Stomach (tissue), 9 donors: Measurements from ENCODE around the gene TMEM132D. TPM values are rescaled to one million over a fixed set of nuclear protein-coding genes. Genes with fewer than 3 reads are reported as not detected.

Experiments
- DNase-seq, 2 donors: peaks; one replicate each; pipeline versions ENCODE4 v3.0.0 to v3.0.0-alpha.2; 2013 to 2019
- H3K27ac ChIP-seq, 5 donors: fragments of 200-600 bp in 4 of 5; sonication (generic) in 4 of 5; one replicate each; pipeline ENCODE4 v1.5.1; 2013 to 2019; ENCODE audit warnings: mild to moderate bottlenecking in 1 of 5, moderate library complexity in 1 of 5
- H3K27me3 ChIP-seq, 3 donors: fragments of 200-600 bp; sonication (generic); one replicate each; pipeline ENCODE4 v1.5.1; 2017 to 2019; ENCODE audit warnings: mixed run types in 1 of 3
- H3K36me3 ChIP-seq, 4 donors: fragments of 200-600 bp; sonication (generic); 1 replicate in 3 of 4; 2 replicates in 1 of 4; pipeline ENCODE4 v1.5.1; 2016 to 2019
- H3K4me1 ChIP-seq, 4 donors: fragments of 200-600 bp; sonication (generic); one replicate each; pipeline ENCODE4 v1.5.1; 2016 to 2019
- H3K4me3 ChIP-seq, 4 donors: fragments of 200-600 bp; sonication (generic) in 3 of 4; one replicate each; pipeline ENCODE4 v1.5.1; 2016 to 2019; ENCODE audit warnings: mild to moderate bottlenecking in 1 of 4
- H3K9me3 ChIP-seq, 4 donors: fragments of 200-600 bp; sonication (generic); one replicate each; pipeline ENCODE4 v1.5.1; 2016 to 2019
- CTCF ChIP-seq, 7 experiments: fragments of 450-650 bp in 4 of 7; fragments of 200-600 bp in 3 of 7; sonication (generic) in 3 of 7; IDR thresholded peaks; one replicate each; pipeline ENCODE4 v1.5.1; 2016 to 2019; ENCODE audit warnings: antibody characterized with exemption in 7 of 7, control low read depth in 2 of 7, mild to moderate bottlenecking in 1 of 7
- EP300 ChIP-seq: sonication (generic); formaldehyde crosslinking; IDR thresholded peaks from one replicate; pipeline ENCODE4 v1.6.1; 2017; ENCODE audit warnings: antibody characterized with exemption
- POLR2A ChIP-seq, 4 donors: fragments of 450-650 bp; IDR thresholded peaks; one replicate each; pipeline ENCODE4 v1.6.1; 2016; ENCODE audit warnings: antibody characterized with exemption in 4 of 4, control low read depth in 2 of 4, mild to moderate bottlenecking in 1 of 4, moderate library complexity in 1 of 4
- POLR2AphosphoS5 ChIP-seq, 3 donors: sonication (generic); formaldehyde crosslinking; IDR thresholded peaks; one replicate each; pipeline ENCODE4 v1.6.1; 2016; ENCODE audit warnings: antibody characterized with exemption in 3 of 3
- WGBS, 5 donors: extraction: QIAGEN DNeasy Blood & Tissue Kit in 3 of 5; methylation state at CpG; one replicate each; pipeline versions ENCODE4 v1.1.5 to v1.1.7; 2013 to 2018; 5-methylcytosine and 5-hydroxymethylcytosine counted together
- intact Hi-C: fragments of 100-400 bp; cut with DNase I; formaldehyde crosslinking; loops from one replicate; pipeline ENCODE4 v1.15.1; 2023; ENCODE audit warnings: low total_unique reads
- polyA plus RNA-seq, 3 donors: library from polyadenylated mRNA; stranded (reverse); fragments of 200-250 nt; gene quantifications; one replicate each; pipeline ENCODE4 v1.2.3, GENCODE V29; 2013
- total RNA-seq, 5 donors: library from RNA; depleted of rRNA; stranded (reverse); fragments of >200 nt; gene quantifications; one replicate each; pipeline versions ENCODE4 v1.1.0 to v1.2.3, GENCODE V29; 2014 to 2016
- donor health status: healthy with polysubstance abuse.
- donor health status: Bipolar disorder and iron deficiency.
- donor health status: healthy.

Gene TMEM132D
- total and polyA plus RNA-seq, 8 donors, result 0.29 to 0.92 TPM; not detected in 6

GRCh38 chr12:129300011-129300410, 603.8 kb downstream of the TMEM132D start:
- WGBS, 5 donors, result 85 to 94% (median 90%) methylated on average over 8 of the region's 8 CpGs
- H3K27ac ChIP-seq, result no peak overlapping the region
- H3K27me3 ChIP-seq, result no peaks in the 10 kb centered on the region
- H3K9me3 ChIP-seq, result peaks cover 0 to 4% (median 2%) of the 10 kb centered on the region in 4 donors
- no peak overlapping the region for H3K4me3 ChIP-seq
- H3K4me1 ChIP-seq, result no peaks in the 10 kb centered on the region
- H3K36me3 ChIP-seq, result no peaks in the 10 kb centered on the region
- intact Hi-C loops, result no loop called here
- no peak for DNase-seq
- TF ChIP-seq CTCF (IDR thresholded peaks at IDR 0.05) (no peak), POLR2A (IDR thresholded peaks at IDR 0.05) (no peak), POLR2AphosphoS5 (IDR thresholded peaks at IDR 0.05) (no peak), EP300 (no peak)

GRCh38 chr12:129298921-129299320, 604.9 kb downstream of the TMEM132D start:
- intact Hi-C loops, result no loop called here
- no peak for DNase-seq
- Histone ChIP-seq H3K27ac (no peak overlapping the region), H3K4me3 (no peak overlapping the region), H3K9me3 (peaks cover 0 to 9% (median 3%) of the 10 kb centered on the region in 4 donors), H3K36me3 (no peaks in the 10 kb centered on the region), H3K4me1 (no peaks in the 10 kb centered on the region), H3K27me3 (no peaks in the 10 kb centered on the region)
- 79 to 91% (median 82%) methylated on average over 5 of the region's 5 CpGs for WGBS, 5 donors
- no peak for TF ChIP-seq CTCF (IDR thresholded peaks at IDR 0.05)
- TF ChIP-seq POLR2AphosphoS5 (IDR thresholded peaks at IDR 0.05), result no peak
- no peak for TF ChIP-seq POLR2A (IDR thresholded peaks at IDR 0.05)
- no peak for TF ChIP-seq EP300

- no peak overlapping the region for H3K27ac ChIP-seq
- DNase-seq, result no peak
- peaks cover 0 to 9% (median 3%) of the 10 kb centered on the region in 4 donors for H3K9me3 ChIP-seq
- no peaks in the 10 kb centered on the region for H3K27me3 ChIP-seq
- H3K4me1 ChIP-seq, result no peaks in the 10 kb centered on the region
- no peak for TF ChIP-seq CTCF (IDR thresholded peaks at IDR 0.05)
- intact Hi-C loops, result no loop called here
- no peak overlapping the region for H3K4me3 ChIP-seq
- H3K36me3 ChIP-seq, result no peaks in the 10 kb centered on the region
Measured at GRCh38 chr12:129296671-129297070, 607.2 kb downstream of the TMEM132D start.

- Histone ChIP-seq H3K36me3 (no peaks in the 10 kb centered on the region), H3K4me3 (no peak overlapping the region), H3K27ac (no peak overlapping the region), H3K4me1 (no peaks in the 10 kb centered on the region), H3K27me3 (no peaks in the 10 kb centered on the region), H3K9me3 (peaks cover 0 to 9% (median 3%) of the 10 kb centered on the region in 4 donors)
- TF ChIP-seq POLR2AphosphoS5 (IDR thresholded peaks at IDR 0.05) (no peak), CTCF (IDR thresholded peaks at IDR 0.05) (no peak), POLR2A (IDR thresholded peaks at IDR 0.05) (no peak), EP300 (no peak)
- intact Hi-C loops, result no loop called here
- no peak for DNase-seq
- WGBS, 5 donors, result 93 to 96% (median 96%) methylated on average over 7 of the region's 7 CpGs
Measured at GRCh38 chr12:129294868-129295267, 609.0 kb downstream of the TMEM132D start.
